Activated T-helper 17 cell treated with anti-CD3 and anti-CD28 coated beads, Interleukin-2, amount 50 U/mL, for 72 hours (primary cell): Measurements from ENCODE around the gene STAC2. TPM values are rescaled to one million over a fixed set of nuclear protein-coding genes. Genes with fewer than 3 reads are reported as not detected.
"Not testable (repeated sequence)": the region's sequence is repeated elsewhere in the genome, so short reads cannot be mapped to it uniquely, and the experiment has no call there.

Source experiments
- ATAC-seq: fragments of 150-1000 bp; cut with Tn5 transposase; replicated peaks from 2 replicates; pipeline ENCODE4 v1.10.0; 2021; ENCODE audit warnings: mild to moderate bottlenecking, moderate library complexity
- H3K27ac Mint-ChIP-seq: one replicate; pipeline ENCODE4 v1.8.0; 2022; ENCODE audit warnings: mixed read lengths
- H3K27me3 Mint-ChIP-seq: one replicate; pipeline ENCODE4 v1.8.0; 2022; ENCODE audit warnings: mixed read lengths
- H3K36me3 Mint-ChIP-seq: one replicate; pipeline ENCODE4 v1.8.0; 2022; ENCODE audit warnings: low read depth, mild to moderate bottlenecking, mixed read lengths
- H3K4me1 Mint-ChIP-seq: one replicate; pipeline ENCODE4 v1.8.0; 2022; ENCODE audit warnings: mixed read lengths
- H3K4me3 Mint-ChIP-seq: one replicate; pipeline ENCODE4 v1.8.0; 2022; ENCODE audit warnings: mild to moderate bottlenecking, mixed read lengths
- H3K9me3 Mint-ChIP-seq: one replicate; pipeline ENCODE4 v1.8.0; 2022; ENCODE audit warnings: mixed read lengths
- total RNA-seq, 2 donors: library from RNA; stranded (reverse); gene quantifications; one replicate each; pipeline ENCODE4 v1.2.3, GENCODE V29; 2022

STAC2 gene
- total RNA-seq, 2 donors from 2014 or later = not detected

DNA sequence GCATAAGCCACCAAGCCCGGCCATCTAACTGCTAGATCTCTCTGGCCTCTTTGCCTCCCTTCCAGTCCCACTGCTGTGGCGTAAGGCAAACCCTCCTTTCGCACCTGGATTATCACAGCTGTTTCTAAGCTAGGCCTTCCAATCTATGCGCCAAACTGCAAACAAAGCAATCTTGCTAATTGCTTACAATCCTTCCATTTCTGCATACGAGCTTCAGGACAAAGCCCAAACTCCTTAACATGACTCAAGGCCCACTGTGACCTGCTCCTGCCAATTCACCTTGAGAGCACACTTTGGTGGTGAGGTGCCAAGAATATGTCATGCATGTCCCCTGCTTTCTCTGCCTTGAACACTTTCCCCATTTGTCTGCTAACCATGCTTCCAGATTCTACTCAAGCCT, 53.8 kb downstream of the STAC2 start:
- H3K4me1 Mint-ChIP-seq = peaks cover 15% of the 10 kb centered on the region
- no peak for ATAC-seq
- H3K4me3 Mint-ChIP-seq = no peak overlapping the region
- no peaks in the 10 kb centered on the region for H3K9me3 Mint-ChIP-seq
- H3K27me3 Mint-ChIP-seq = peaks cover 5% of the 10 kb centered on the region
- peaks cover 15% of the 10 kb centered on the region for H3K36me3 Mint-ChIP-seq
- H3K27ac Mint-ChIP-seq = no peak overlapping the region

DNA sequence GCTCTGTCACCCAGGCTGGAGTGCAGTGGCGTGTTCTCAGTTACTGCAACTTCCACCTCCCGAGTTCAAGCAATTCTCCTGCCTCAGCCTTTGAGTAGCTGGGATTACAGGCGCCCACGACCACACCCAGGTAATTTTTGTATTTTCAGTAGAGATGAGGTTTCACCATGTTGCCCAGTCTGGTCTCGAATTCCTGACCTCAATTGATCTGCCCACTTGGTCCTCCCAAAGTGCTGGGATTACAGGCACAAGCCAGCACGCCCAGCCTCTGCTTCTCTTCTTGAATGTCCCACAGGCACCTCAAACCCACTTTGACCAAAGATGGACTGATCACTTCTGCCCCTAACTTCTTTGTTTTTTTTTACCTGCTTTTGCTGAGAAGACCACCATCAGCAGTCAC, 55.2 kb downstream of the STAC2 start:
- Mint-ChIP-seq H3K4me3 (no peak overlapping the region), H3K27me3 (peaks cover 13% of the 10 kb centered on the region), H3K27ac (no peak overlapping the region), H3K9me3 (no peaks in the 10 kb centered on the region), H3K4me1 (peaks cover 15% of the 10 kb centered on the region), H3K36me3 (peaks cover 6% of the 10 kb centered on the region)
- no peak for ATAC-seq

DNA sequence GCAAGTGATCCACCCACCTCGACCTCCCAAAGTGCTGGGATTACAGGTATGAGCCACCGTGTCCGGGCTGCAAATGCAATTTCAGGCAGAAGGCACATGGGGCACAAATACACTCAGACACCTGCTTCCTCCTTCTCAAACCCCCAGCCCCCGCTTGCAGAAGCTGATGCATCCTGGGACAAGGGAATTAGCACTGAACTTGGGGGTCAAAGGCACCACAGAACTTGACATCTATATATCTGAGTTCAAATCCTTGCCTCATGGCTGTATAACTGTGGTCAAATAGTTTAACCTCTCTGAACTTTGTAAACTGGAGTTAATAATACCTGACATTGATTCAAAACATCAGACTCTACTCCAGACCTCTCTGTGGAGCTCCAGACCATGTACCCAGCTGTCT, 55.6 kb downstream of the STAC2 start:
- Mint-ChIP-seq H3K27me3 (peaks cover 13% of the 10 kb centered on the region), H3K9me3 (no peaks in the 10 kb centered on the region), H3K4me3 (no peak overlapping the region), H3K27ac (no peak overlapping the region), H3K4me1 (peaks cover 15% of the 10 kb centered on the region), H3K36me3 (peaks cover 2% of the 10 kb centered on the region)
- ATAC-seq = no peak

DNA sequence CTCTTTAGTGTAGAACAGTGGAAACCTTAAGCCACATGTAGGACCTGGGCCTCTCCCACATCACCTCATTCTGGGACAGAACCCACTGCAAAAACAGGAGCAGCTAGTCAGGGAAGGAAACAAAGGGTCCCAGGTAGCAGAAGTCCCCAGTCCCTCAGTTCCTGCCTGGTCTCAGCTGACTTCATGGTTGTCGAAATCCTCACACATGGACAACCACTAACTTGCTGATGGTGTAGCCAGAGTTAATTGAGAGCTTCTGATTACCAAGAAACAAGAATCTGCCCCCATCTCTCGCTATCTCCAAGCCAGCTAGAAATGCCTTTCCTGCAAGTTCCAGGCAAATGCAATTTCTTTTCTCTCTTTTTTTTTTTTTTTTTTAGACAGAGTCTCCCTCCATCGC, 56.2 kb downstream of the STAC2 start:
- Mint-ChIP-seq H3K4me1 (peaks cover 19% of the 10 kb centered on the region), H3K27ac (no peak overlapping the region), H3K9me3 (no peaks in the 10 kb centered on the region), H3K27me3 (peaks cover 17% of the 10 kb centered on the region), H3K36me3 (no peaks in the 10 kb centered on the region), H3K4me3 (no peak overlapping the region)
- ATAC-seq = no peak

DNA sequence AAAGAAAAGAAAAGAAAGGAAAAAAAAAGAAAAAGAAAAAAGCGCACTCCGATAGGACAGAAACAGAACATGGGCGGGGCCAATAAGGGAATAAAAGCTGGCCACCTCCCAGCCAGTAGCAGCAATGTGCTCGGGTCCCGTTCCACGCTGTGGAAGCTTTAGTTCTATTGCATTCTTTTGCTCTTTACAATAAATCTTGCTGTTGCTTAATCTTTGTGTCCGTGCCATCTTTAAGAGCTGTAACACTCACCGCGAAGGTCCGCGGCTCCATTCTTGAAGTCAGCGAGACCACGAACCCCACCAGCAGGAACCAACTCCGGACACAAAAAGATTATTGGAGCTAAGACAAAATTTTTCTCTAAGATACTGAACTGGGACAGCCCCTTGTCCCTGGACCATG, 56.6 kb downstream of the STAC2 start:
- Mint-ChIP-seq H3K27me3 (peaks cover 18% of the 10 kb centered on the region), H3K9me3 (no peaks in the 10 kb centered on the region), H3K27ac (no peak overlapping the region), H3K4me3 (no peak overlapping the region), H3K4me1 (peaks cover 21% of the 10 kb centered on the region), H3K36me3 (no peaks in the 10 kb centered on the region)
- ATAC-seq = no peak

DNA sequence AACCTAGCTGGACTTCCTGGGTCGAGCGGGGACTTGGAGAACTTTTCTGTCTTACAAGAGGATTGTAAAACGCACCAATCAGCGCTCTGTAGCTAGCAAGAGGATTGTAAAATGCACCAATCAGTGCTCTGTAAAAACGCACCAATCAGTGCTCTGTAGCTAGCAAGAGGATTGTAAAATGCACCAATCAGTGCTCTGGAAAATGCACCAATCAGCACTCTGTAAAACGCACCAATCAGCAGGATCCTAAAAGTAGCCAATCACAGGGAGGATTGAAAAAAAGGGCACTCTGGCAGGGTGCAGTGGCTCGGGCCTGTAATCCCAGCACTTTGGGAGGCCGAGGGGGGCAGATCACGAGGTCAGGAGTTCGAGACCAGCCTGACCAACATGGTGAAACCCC, 57.2 kb downstream of the STAC2 start:
- not testable (repeated sequence) for H3K27ac Mint-ChIP-seq, H3K36me3 Mint-ChIP-seq, ATAC-seq, H3K9me3 Mint-ChIP-seq, H3K4me3 Mint-ChIP-seq
- Mint-ChIP-seq H3K4me1 (peaks cover 17% of the 10 kb centered on the region), H3K27me3 (peaks cover 18% of the 10 kb centered on the region)

DNA sequence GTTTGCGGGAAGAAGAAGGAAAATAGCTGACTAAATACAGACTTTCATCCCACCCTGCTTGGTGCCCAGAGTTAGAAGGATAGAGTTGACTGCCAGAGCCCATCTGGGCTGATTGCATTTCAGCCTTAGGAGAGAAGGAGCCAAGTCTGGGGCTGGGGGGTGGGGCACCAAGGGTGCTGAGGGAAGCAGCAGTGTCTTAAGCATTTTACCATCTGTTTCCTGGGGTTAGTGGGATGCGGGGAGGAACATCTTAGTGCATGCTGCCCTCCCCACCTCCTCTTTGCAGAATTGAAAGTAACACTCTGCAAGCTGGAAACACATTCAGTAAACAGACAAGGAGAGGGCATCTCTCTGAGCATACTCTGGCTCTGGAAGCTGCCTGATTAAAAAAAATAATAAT, 58.3 kb downstream of the STAC2 start:
- no peak for ATAC-seq
- H3K36me3 Mint-ChIP-seq = no peaks in the 10 kb centered on the region
- no peak overlapping the region for H3K4me3 Mint-ChIP-seq
- H3K27me3 Mint-ChIP-seq = peaks cover 18% of the 10 kb centered on the region
- H3K4me1 Mint-ChIP-seq = peaks cover 15% of the 10 kb centered on the region
- H3K27ac Mint-ChIP-seq = no peak overlapping the region
- H3K9me3 Mint-ChIP-seq = no peaks in the 10 kb centered on the region

DNA sequence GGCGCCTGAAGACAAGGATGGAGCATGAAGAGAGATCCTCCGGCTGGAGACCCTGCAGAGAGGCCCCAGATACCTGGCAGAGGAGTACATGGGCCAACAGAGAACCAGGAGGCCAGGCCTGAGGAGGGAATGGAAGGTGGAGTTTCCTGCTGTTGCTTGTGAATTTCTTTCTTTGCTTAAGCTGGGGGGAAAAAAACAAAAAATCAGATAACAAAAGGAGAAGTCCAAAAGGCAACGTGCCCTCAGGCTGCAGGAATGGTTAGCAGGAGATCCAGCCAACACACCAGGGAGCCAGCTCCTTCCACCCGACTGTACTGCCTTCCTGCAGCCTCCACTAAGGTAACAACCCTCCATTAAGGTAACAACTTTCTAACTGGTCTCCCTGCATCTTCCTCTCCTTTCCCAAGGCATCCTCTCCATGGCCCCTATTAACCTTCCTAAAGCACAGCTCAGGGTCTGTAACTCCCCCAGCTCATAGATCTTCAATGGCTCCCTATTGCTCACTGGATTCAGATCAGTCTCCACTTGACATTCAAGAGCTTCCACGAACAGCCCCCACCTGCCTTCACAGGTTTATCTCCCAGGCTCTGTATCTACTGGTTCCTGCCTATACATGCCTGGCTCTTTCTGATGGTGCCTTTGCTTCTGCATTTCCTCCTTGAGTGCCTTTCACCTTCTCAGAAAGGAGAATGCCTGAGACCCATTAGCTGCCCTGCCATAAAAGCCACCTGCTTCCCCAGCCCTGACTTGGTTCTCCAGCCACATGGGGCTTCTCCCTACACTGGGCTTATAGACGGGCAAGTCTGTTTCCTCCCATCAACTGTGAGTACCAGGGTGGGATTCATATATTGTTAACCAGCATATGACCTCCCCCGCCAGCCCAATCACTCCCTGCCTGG, 59.1 kb downstream of the STAC2 start:
- no peak overlapping the region for H3K27ac Mint-ChIP-seq
- H3K9me3 Mint-ChIP-seq = no peaks in the 10 kb centered on the region
- no peak overlapping the region for H3K4me3 Mint-ChIP-seq

DNA sequence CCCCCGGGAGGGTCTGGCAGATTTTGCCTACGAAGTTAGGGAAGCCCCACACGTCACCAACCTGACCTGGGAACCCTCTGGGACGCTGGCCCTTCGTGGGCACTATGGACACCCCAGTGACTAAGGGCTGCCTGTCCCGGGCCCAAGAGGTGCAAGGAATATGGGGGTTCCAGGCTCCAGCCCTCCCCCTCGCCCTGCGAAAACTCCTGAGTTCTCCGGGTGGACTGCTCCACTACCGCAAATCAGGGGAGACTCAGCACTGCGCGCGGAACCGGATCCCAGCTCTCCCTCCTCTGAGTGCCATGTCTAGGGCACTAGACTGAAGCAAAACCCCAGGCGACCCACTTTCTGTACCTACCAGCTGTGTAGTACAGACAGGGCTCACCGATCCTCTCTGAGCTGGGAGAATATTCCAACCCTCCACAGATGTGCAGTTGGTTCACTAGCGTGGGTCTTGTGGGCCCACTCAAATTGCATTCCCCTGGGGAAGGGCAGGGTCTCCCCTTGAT, 59.9 kb downstream of the STAC2 start, which contains the start of gene ARL5C:
ARL5C (minus strand) TSS at position 321 of the 509 bp plus-strand sequence. CDS start 401 bp downstream, outside the sequence.
- H3K27me3 Mint-ChIP-seq = peaks cover 18% of the 10 kb centered on the region
- H3K9me3 Mint-ChIP-seq = no peaks in the 10 kb centered on the region
- no peaks in the 10 kb centered on the region for H3K36me3 Mint-ChIP-seq
- H3K4me3 Mint-ChIP-seq = peak within 1 kb of the TSS; percentile 81
- H3K4me1 Mint-ChIP-seq = peaks cover 11% of the 10 kb centered on the region
- no peak for ATAC-seq
- peak within 1 kb of the TSS; percentile 42 for H3K27ac Mint-ChIP-seq

More for the DNA sequence above, 59.1 kb downstream of the STAC2 start:
- Mint-ChIP-seq H3K4me1 (peaks cover 11% of the 10 kb centered on the region), H3K27me3 (peaks cover 18% of the 10 kb centered on the region), H3K36me3 (no peaks in the 10 kb centered on the region)
- no peak for ATAC-seq

DNA sequence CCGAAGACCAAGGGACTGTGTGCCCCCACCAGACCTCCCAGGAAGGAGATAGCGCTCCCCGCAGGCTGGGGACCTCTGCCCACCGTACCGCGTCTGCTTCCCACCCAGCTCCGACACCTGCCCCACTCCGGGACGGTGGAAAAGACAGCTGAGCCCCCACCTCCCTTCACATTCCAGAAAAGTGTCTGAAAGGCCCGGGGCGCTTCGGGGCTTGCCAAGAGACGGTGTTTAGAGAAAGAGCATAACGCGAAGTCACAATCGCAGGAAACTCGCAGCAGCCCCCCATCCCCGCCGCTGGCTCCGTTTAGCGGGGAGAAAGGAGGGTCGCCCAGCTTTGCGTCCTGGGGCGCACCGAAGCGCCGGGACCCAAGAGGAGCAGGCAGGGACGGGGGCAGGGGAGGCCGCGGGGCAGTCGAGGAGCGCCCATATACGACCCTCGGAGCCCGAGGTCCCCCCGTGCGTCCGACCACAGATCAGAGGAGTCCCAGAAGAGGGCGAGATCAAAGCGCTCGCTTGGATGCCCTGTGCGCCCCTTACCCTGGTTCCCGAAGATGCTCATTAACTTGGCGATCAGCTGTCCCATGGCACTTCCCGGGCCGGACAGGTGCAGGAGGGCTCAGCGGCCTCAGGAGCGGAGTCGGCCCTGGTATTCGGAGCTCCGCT, 60.4 kb downstream of the STAC2 start:
- no peaks in the 10 kb centered on the region for H3K36me3 Mint-ChIP-seq
- no peaks in the 10 kb centered on the region for H3K9me3 Mint-ChIP-seq
- H3K4me3 Mint-ChIP-seq = peak overlapping the region; percentile 81
- peak; percentile 15 for ATAC-seq
- H3K27ac Mint-ChIP-seq = peak overlapping the region; percentile 42
- H3K27me3 Mint-ChIP-seq = peaks cover 18% of the 10 kb centered on the region
- H3K4me1 Mint-ChIP-seq = peaks cover 11% of the 10 kb centered on the region

DNA sequence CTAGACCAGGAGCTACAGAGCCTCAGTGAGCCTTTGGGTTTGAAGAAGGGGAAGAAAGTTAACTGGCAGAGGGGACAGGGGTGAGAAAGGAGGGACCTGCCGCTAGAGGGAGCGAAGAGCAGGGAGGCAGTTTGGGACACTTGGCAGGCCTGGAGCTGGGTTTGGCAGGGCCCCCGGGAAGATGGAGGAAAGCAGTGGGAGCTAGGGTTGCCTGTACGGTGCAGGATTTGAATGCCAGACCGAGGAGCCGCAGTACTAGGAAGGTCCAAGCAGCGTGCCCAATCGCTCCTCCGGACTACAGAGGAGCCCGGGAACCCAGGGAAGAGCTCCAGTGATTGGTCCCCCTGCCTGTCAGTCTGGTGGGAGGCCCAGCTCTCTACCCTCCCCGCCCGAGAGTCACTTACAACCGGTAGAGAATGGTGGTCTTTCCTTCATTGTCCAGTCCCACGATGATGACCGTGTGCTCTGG, 61.0 kb downstream of the STAC2 start:
- H3K27ac Mint-ChIP-seq = peak overlapping the region; percentile 42
- H3K9me3 Mint-ChIP-seq = no peaks in the 10 kb centered on the region
- peak overlapping the region; percentile 81 for H3K4me3 Mint-ChIP-seq
- ATAC-seq = peak; percentile 94
- no peaks in the 10 kb centered on the region for H3K36me3 Mint-ChIP-seq
- peaks cover 18% of the 10 kb centered on the region for H3K27me3 Mint-ChIP-seq
- H3K4me1 Mint-ChIP-seq = peaks cover 11% of the 10 kb centered on the region

DNA sequence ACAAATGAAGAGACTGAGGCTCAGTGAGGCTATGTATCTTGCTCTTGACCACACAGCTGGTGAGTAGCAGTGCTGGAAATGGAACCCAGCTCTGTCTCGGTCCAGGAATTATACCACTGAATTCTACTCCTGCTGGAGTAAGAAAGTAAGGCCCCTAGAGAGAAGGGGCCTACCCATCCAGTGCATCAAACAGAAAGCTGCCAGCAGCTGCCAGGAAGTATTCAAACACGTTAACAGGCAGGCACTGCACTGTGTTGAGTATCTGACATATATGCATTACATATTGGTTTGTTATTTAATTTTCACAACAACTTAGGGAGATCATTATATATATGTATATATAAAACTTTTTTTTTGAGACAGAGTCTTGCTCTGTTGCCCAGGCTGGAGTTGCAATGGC, 63.8 kb downstream of the STAC2 start:
- Mint-ChIP-seq H3K27me3 (peaks cover 14% of the 10 kb centered on the region), H3K27ac (no peak overlapping the region), H3K4me1 (peaks cover 6% of the 10 kb centered on the region), H3K36me3 (no peaks in the 10 kb centered on the region), H3K4me3 (no peak overlapping the region), H3K9me3 (no peaks in the 10 kb centered on the region)
- ATAC-seq = no peak
